GM12872 (cell line): Measurements from ENCODE around the gene ABHD17C.

Source experiments
- CTCF ChIP-seq: IDR thresholded peaks from 3 replicates; pipeline ENCODE4 v1.5.1; 2011; ENCODE audit warnings: low read depth, mild to moderate bottlenecking, low read length, moderate library complexity; ENCODE audit not compliant: insufficient read depth

Gene ABHD17C

GRCh38 chr15:80803580-80804525, 108.7 kb downstream of the ABHD17C start:
- no peak for TF ChIP-seq CTCF

GRCh38 chr15:80804970-80805495, 109.9 kb downstream of the ABHD17C start:
- TF ChIP-seq CTCF = no peak
